ENCODE data around the gene DHRS3.
A peak's percentile ranks its signal among the peaks of the same experiment; 100 is the strongest.

Gene DHRS3

GRCh38 chr1:12518931-12519692 lies 98.9 kb downstream of the DHRS3 start:
- peak; percentile 53 for DNase-seq (ENCODE audit: low read depth, low spot score)

Measured in astrocyte of the hippocampus (primary cell).